GDM1 (cell line): ENCODE results near the gene LBH.

Experiments
- DNase-seq: peaks from one replicate; lab custom pipeline; 2025; lab: John Stamatoyannopoulos, UW

The LBH gene

DNA sequence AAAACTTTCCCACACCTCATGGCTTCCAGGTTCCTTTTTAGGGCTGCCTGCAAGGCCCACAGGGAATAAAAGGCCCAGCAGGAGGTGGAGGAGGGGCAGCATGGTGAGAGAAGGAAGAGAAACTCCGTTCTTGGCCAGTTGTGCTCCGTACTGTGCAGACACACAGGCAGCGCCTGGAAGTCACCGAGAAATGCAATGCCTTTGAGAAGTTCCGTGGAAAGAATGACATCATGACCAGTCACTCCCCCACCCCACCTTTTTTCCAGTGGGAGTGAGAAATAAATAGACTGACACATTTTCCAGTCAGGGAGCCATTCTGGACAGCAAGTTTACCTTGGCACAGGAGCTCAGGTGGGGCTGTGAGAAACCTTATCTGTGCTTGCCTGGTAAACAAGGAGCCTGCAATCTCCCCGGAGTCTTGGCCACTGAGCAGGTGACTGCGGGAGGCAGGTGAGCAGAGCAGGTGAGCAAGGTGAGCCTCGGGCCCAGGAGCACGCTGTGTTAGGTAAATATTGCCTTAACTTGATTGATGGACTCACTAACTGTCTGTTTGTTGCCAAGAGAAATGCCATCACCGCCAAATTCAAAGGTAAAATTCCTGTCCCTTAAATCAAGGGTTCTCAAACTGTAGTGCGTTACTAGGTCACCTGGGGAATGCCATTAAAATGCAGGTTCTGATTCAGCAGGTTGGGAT, 13.5 kb upstream of the LBH start:
- DNase-seq, result no peak

- DNase-seq, result no peak
These were observed 13.0 kb upstream of the LBH start for GRCh38 chr2:30218338-30218713.

DNA sequence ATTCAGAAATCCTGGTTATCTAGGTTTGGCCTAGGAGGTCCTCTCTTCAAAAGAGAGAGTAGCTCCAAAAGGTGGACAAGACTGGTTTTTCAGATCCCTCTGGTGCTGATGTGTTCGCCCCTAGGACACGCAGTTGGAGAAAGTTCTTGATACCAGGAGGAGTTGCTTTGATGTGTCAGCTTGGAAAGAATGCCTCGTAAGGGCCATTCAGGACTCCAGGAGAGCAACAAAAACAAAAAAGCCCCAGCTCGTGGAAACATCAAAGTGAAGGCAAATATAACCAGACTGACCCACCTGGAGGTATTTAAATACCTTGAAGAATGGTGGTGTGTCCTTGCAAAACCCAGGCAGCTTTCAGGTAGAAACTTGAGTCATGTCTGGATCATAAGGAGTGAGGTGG, 12.5 kb upstream of the LBH start:
- no peak for DNase-seq

DNA sequence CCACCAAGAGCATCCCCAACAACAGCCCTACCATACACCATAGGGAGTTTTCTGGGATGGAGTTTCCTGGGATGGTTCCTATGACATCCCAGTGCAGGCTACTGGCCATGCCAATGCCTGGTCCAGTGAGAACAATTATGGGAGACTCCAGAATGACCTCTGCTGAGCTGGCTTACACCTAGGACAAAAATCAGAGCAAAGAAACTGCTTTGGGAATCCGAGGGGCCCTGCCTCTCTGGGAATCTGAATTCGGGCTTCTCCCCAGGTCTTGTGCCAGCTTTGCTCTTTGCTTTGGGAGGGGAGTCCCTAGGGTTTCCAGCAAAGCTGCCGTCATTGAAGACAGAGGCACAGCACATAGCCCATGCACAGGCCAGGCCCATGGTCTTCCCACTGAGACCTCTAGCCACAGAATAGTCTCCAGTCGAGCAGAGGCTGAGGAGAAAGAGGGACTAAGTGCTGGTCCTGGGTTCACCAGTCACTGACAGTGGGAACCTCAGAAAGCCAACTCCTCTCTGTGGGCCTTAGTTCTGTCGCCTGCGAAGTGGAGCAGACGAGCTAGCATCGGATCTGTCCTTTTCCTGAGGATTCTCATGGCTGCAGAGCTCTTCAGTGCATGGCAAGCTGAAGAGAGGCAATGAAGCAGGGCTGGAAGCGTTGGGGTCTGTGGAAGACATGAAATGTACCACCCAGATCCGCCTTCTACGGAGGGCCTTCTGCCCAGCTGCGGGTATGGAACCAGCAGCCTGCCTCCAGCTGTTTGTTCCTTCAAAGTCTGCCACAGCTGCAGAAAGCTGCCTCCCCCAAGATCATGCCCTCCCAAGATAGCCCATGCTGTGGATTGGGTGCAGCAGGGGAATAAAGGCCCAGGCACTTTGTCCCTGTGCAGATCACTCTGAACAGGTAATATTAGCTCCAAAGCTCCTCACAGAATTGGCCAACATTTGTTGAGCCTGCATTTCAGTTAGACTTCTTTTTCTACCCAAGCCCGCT, 11.2 kb upstream of the LBH start:
- no peak for DNase-seq

- DNase-seq, result no peak
These were observed 9.8 kb upstream of the LBH start for GRCh38 chr2:30221531-30221930.

GRCh38 chr2:30222031-30222430, 9.3 kb upstream of the LBH start:
- no peak for DNase-seq

GRCh38 chr2:30222636-30223360, 8.5 kb upstream of the LBH start:
- DNase-seq, result no peak

DNA sequence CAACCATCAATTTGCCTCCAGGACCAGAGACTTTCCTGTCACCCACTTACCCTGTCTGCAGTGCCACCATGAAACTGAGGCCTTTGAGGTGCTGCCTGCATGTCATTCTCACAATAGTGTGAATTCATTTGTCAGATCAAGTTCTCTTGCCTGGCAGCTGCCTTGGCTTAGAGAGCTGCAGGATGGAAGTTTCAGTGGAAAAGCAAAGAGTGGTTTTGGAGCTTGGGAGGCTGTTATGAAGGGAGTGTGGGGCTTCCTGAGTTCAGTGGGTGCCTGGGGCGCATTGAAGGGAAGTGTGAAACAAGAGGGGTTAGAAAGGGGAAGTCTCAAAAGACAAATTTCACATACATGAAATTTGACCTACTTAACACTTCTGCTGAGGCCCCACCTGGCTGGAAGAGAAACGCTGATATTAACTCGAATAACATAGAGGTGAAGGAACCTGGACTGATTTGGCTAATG, 7.9 kb upstream of the LBH start:
- DNase-seq, result peak; percentile 9

- DNase-seq, result no peak
These were observed 7.2 kb upstream of the LBH start for GRCh38 chr2:30224151-30224550.

GRCh38 chr2:30225131-30225762, 6.1 kb upstream of the LBH start:
- DNase-seq, result peak; percentile 56

DNA sequence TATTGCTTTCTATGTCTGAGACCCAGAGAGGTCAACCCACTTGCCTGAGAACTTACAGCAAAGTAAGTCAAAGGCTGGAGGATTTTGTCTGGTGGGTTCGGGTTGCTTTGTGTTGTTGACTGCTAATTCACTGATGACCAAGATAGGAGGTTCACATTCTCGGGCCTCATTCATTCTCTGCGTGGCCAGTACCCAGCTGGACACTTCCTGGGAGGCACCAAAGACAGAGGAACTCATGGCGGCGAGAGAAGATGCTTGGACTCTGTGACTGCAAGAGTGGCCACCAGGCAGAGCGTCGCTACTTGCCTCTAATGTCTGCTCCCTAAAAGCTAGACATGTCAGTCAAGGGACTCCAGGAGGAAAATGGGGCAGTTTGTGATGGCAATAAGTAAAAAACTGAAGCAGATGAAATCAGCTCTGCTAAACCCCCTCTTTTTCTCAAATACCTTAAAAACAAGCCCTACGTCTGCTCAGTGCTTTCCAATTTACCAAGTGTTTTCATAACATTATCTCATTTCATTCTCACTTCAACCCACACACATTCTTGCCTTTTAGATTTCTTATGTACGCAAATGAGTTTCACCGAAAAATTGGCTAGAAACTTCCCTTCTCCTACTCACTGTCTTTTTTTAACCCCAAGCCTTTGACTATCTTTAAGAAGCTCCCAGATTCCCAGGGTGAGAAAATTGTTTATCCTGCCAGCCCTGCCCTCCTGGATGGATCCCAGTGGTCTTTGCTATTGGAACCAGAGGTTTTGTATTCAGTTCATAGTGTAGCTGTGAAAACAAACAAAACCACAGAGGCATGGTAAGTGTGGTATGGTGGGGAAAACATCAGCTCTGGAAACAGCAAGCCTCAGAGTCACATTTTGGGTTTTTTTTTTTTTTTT, 4.9 kb upstream of the LBH start:
- no peak for DNase-seq

GRCh38 chr2:30229596-30229995, 1.7 kb upstream of the LBH start:
- no peak for DNase-seq

DNA sequence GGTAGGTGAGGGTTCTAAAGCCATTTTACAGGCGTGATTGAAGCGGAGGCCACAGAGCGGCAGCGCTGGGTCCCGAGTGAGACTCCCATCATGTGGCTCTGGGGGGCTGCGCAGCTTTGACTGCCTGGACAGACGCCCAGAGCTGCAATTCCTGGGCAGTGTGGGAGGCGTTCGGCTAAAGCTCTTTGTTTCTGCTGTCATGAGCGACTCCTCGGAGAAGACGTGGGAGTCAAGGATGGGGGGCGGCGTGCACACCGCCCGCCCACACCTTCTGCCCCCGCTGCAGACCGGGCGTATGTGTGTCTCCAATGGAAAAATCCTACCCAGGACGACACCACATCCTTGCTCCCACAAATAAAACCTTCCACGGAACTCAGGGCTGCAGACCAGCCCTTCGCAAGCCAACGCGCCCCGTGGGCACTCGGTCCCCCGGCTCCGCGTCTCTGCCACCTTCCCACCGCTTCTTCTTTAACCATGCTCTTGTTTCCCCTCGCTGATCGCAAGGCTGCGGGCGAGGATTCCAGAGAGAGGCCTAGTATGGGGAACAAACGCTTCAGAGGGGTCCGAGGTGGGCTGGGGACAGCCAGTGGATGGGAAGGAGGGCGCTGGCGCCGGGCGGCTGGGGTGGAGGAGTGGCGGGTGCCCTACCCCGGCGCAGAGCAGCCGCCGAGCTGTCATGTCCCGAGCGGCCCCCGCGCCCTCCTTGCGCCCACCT, 680 bp upstream of the LBH start:
- DNase-seq, result no peak

DNA sequence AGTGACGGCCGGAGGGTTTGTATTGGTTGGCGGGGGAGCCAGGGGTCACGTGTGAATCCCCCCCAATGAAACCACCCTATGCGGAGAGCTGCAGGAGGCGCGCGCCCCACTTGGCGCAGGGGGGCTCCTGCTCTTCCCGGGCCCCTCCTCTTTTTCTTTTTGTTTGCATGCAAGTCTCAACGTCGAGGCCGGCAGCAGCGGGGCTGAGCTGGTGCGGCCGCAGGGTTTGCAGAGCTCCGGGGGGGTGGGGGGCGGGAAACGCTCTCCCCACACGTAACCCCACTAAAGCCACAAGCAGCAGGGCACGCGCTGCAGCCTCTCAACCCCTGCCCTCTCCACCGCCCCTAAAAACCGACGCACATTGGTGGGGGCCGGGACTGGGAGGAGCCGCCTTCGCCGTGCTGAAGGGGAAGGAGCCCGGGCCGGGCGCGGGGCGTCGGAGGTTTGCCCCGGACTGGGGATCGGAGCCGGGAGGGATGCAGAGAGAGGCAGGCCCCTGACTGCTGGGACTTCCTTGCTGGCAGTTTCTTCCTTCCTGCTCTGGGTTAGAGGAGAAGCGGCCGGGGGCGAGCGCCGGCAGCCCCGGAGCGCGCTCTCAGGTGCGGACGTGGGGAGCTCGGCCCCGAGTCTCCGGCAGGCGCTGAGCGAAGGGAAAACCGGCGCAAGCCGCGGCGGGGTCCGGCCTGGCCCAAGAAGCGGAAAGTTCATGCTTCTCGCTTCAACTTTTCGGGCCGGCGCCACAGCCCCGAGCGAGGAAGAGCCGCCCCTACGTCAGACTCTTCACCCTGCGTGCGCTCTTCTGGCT, 864 bp downstream of the LBH start:
- DNase-seq, result peak; percentile 49

DNA sequence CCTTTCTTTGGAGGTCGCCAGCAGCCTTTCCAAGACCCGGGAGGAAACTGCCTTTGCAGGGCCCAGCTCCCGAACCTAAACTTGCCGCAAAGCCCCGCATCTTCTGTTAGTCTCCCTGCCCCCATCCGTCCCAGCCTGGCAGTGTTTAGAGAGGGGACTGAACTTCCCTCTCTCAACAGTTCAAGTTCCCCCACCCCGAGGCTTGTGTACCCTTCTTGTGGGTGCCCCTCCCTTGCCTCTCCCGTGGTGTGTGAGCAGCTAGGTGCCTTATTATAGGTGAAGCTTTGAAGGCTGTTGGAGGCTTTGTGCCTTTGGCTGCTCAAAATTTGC, 1.4 kb downstream of the LBH start:
- DNase-seq, result no peak

GRCh38 chr2:30233271-30234009, 2.1 kb downstream of the LBH start:
- no peak for DNase-seq

DNA sequence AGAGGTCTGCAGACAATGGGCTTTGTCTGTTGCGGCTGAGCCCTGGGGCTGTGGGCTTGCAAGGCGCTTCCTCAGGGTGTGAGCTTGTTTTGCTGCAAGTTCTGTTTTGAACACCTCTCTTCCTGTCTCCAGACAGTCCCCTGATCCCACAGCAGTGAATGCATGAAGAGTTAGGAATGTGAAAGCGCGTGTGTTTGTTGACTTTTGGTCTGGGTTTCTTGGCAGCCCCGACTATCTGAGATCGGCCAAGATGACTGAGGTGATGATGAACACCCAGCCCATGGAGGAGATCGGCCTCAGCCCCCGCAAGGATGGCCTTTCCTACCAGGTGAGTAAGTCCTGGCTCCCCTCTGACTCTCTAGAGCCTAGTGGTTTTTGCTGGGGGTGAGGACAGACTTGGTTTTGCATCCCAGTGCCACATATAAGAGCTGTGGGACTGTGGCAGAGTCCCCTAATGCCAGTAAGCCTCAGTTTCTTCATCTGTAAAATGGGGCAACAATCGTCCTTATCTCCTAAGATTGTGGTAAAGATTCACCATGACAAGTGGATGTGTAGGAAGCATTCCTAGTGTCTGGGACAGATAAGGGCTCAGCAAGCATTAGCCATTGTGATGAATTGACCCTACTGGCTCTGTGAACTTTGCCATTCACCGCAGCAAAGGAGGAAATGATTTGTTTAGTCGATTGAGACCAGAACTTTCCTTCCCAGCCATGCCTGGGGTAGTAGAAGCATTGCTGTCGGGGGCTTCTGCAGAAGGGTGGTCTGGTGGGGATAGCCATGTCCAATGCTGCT, 3.0 kb downstream of the LBH start:
- no peak for DNase-seq

GRCh38 chr2:30235008-30235655, 3.8 kb downstream of the LBH start:
- no peak for DNase-seq
